Astrocyte (in vitro differentiated cells and primary cell): ENCODE measurements around the gene IQCN. TPM values are rescaled to one million over a fixed set of nuclear protein-coding genes. Genes with fewer than 3 reads are reported as not detected.

ENCODE experiments used
- DNase-seq: peaks from one replicate; pipeline ENCODE4 v3.0.0-alpha.2; 2010; ENCODE audit warnings: low read depth
- FAIRE-seq: peaks from 2 replicates; lab custom pipeline; 2011; peaks lifted over from hg19 to GRCh38; lab: Jason Lieb, UNC
- H2AFZ ChIP-seq: 2 replicates; pipeline ENCODE4 v1.6.0; 2012; ENCODE audit warnings: low read depth, low read length, inconsistent platforms
- H3K27ac ChIP-seq: 2 replicates; pipeline ENCODE4 v1.5.1; 2011; ENCODE audit warnings: low read depth, low read length, inconsistent platforms
- H3K27me3 ChIP-seq: 2 replicates; pipeline ENCODE4 v1.6.0; 2011; ENCODE audit warnings: low read length, inconsistent platforms; ENCODE audit not compliant: insufficient read depth
- H3K36me3 ChIP-seq: 2 replicates; pipeline ENCODE4 v1.5.1; 2011; ENCODE audit warnings: low read length, inconsistent platforms; ENCODE audit not compliant: insufficient read depth
- H3K4me1 ChIP-seq: 2 replicates; pipeline ENCODE4 v1.5.1; 2011; ENCODE audit warnings: low read length, inconsistent platforms; ENCODE audit not compliant: insufficient read depth
- H3K4me2 ChIP-seq: 2 replicates; pipeline ENCODE4 v1.6.0; 2012; ENCODE audit warnings: low read length, inconsistent platforms
- H3K4me3 ChIP-seq: 2 replicates; pipeline ENCODE4 v1.5.1; 2011; ENCODE audit warnings: low read depth, mild to moderate bottlenecking, low read length, inconsistent platforms; ENCODE audit not compliant: insufficient read depth
- H3K79me2 ChIP-seq: 2 replicates; pipeline ENCODE4 v1.6.0; 2012; ENCODE audit warnings: mild to moderate bottlenecking, low read length, inconsistent platforms; ENCODE audit not compliant: insufficient read depth
- H3K9ac ChIP-seq: 2 replicates; pipeline ENCODE4 v1.6.0; 2012; ENCODE audit warnings: mild to moderate bottlenecking, low read length, inconsistent platforms
- H3K9me3 ChIP-seq: 2 replicates; pipeline ENCODE4 v1.5.1; 2012; ENCODE audit warnings: low read depth, mild to moderate bottlenecking, low read length, inconsistent platforms; ENCODE audit not compliant: insufficient read depth
- H4K20me1 ChIP-seq: 2 replicates; pipeline ENCODE4 v1.6.0; 2012; ENCODE audit warnings: low read length, inconsistent platforms; ENCODE audit not compliant: insufficient read depth
- H3K27ac Mint-ChIP-seq: one replicate; pipeline ENCODE4 v1.8.0; 2021; ENCODE audit warnings: mild to moderate bottlenecking, mixed read lengths; ENCODE audit not compliant: unreplicated experiment
- H3K27me3 Mint-ChIP-seq: one replicate; pipeline ENCODE4 v1.8.0; 2021; ENCODE audit warnings: low read depth, mixed read lengths; ENCODE audit not compliant: unreplicated experiment
- H3K36me3 Mint-ChIP-seq: one replicate; pipeline ENCODE4 v1.8.0; 2021; ENCODE audit warnings: low read depth, mixed read lengths; ENCODE audit not compliant: unreplicated experiment
- H3K4me1 Mint-ChIP-seq: one replicate; pipeline ENCODE4 v1.8.0; 2021; ENCODE audit warnings: low read depth, mixed read lengths; ENCODE audit not compliant: unreplicated experiment
- H3K4me3 Mint-ChIP-seq: one replicate; pipeline ENCODE4 v1.8.0; 2021; ENCODE audit warnings: mild to moderate bottlenecking, moderate library complexity, mixed read lengths; ENCODE audit not compliant: unreplicated experiment
- H3K9me3 Mint-ChIP-seq: one replicate; pipeline ENCODE4 v1.8.0; 2021; ENCODE audit warnings: mild to moderate bottlenecking, mixed read lengths; ENCODE audit not compliant: unreplicated experiment
- EZH2 ChIP-seq: IDR thresholded peaks from 2 replicates; pipeline ENCODE4 v1.6.1; 2012; ENCODE audit warnings: mild to moderate bottlenecking, low read length, inconsistent platforms; ENCODE audit not compliant: insufficient read depth
- total RNA-seq: library from RNA; stranded (reverse); gene quantifications from 2 replicates; pipeline ENCODE4 v1.2.1, GENCODE V29; 2021
- TF ChIP-seq, protein P1 (sequence below): IDR thresholded peaks from 2 replicates; pipeline ENCODE4 v1.5.1; 2011; ENCODE audit warnings: low read depth, mild to moderate bottlenecking, inconsistent platforms, low read length, moderate library complexity; ENCODE audit not compliant: insufficient read depth

IQCN gene
- total RNA-seq, 1 donor from 2014 or later = 1.7 TPM

DNA sequence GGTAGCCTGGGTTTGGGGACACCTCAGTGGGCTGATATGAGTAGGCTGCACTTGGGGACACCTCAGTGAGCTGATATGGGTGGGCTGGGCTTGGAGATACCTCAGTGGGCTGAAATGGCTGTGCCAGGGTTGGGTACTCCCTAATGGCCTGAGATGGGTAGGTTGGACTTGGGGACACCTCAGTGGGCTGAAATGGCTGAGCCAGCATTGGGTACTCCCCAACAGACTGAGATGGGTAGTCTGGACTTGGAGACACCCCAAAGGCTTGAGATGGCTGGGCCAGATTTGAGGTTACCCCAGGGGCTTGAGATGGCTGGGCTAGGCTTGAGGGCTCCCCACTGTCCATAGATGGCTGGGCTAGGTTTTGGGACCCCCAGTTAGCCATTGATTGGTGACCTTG lies 12.1 kb downstream of the IQCN start:
- Mint-ChIP-seq H3K4me3 (no peak overlapping the region), H3K9me3 (peaks cover 7% of the 10 kb centered on the region), H3K27me3 (peaks cover 3% of the 10 kb centered on the region), H3K27ac (no peak overlapping the region), H3K36me3 (peaks cover 19% of the 10 kb centered on the region), H3K4me1 (no peaks in the 10 kb centered on the region)
- no peak overlapping the region for H3K4me2 ChIP-seq
- FAIRE-seq = no peak
- no peak overlapping the region for H3K4me3 ChIP-seq
- H3K36me3 ChIP-seq = no peaks in the 10 kb centered on the region
- no peaks in the 10 kb centered on the region for H3K27me3 ChIP-seq
- peaks cover 4% of the 10 kb centered on the region for H3K4me1 ChIP-seq
- H4K20me1 ChIP-seq = peaks cover 4% of the 10 kb centered on the region
- H3K9me3 ChIP-seq = no peaks in the 10 kb centered on the region
- TF ChIP-seq, protein P1, sequence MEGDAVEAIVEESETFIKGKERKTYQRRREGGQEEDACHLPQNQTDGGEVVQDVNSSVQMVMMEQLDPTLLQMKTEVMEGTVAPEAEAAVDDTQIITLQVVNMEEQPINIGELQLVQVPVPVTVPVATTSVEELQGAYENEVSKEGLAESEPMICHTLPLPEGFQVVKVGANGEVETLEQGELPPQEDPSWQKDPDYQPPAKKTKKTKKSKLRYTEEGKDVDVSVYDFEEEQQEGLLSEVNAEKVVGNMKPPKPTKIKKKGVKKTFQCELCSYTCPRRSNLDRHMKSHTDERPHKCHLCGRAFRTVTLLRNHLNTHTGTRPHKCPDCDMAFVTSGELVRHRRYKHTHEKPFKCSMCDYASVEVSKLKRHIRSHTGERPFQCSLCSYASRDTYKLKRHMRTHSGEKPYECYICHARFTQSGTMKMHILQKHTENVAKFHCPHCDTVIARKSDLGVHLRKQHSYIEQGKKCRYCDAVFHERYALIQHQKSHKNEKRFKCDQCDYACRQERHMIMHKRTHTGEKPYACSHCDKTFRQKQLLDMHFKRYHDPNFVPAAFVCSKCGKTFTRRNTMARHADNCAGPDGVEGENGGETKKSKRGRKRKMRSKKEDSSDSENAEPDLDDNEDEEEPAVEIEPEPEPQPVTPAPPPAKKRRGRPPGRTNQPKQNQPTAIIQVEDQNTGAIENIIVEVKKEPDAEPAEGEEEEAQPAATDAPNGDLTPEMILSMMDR = no peak
- TF ChIP-seq EZH2 = no peak
- H2AFZ ChIP-seq = no peak overlapping the region
- no peak overlapping the region for H3K27ac ChIP-seq
- no peaks in the 10 kb centered on the region for H3K79me2 ChIP-seq
- no peak overlapping the region for H3K9ac ChIP-seq
- no peak for DNase-seq

DNA sequence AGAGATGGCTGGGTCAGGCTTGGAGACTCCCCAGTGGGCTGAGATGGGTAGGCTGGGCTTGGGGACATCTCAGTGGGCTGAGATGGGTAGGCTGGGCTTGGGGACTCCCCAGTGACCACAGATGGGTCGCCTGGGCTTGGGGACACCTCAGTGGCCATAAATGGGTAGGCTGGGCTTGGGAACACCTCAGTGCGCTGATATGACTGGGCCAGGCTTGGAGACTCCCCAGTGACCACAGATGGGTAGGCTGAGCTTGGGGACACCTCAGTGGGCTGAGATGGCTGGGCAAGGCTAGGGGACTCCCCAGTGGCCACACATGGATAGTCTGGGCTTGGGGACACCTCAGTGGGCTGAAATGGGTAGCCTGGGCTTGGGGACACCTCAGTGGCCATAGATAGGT lies 12.8 kb downstream of the IQCN start:
- Histone ChIP-seq H3K4me3 (no peak overlapping the region), H3K9ac (no peak overlapping the region), H3K79me2 (no peaks in the 10 kb centered on the region), H2AFZ (no peak overlapping the region), H3K4me2 (no peak overlapping the region), H4K20me1 (peaks cover 4% of the 10 kb centered on the region), H3K27ac (no peak overlapping the region), H3K9me3 (no peaks in the 10 kb centered on the region), H3K36me3 (no peaks in the 10 kb centered on the region), H3K27me3 (no peaks in the 10 kb centered on the region), H3K4me1 (peaks cover 4% of the 10 kb centered on the region)
- Mint-ChIP-seq H3K36me3 (peaks cover 14% of the 10 kb centered on the region), H3K4me1 (no peaks in the 10 kb centered on the region), H3K9me3 (peaks cover 7% of the 10 kb centered on the region), H3K27ac (no peak overlapping the region), H3K4me3 (no peak overlapping the region), H3K27me3 (peaks cover 8% of the 10 kb centered on the region)
- DNase-seq (no peak), FAIRE-seq (no peak)
- TF ChIP-seq EZH2 = no peak
- TF ChIP-seq, protein P1 = no peak

DNA sequence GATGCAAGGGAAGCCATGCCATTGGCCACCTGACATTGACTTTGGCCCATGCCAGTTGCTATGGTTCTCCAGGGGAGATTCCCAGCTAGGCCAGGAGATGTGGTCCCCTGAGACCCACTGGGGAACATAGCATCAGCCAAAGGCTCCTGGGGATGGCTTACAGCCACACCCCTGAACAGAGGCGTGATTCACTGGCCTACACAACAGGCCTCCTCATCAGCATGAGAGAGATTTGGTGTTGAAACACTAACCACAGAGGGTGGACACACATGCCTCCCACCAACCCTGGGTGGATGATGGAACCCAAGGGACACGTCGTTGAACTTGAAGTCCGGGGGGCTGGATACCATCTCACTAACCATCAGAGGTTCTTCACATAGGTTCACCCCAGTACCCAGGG lies 14.4 kb downstream of the IQCN start:
- H3K36me3 ChIP-seq = no peaks in the 10 kb centered on the region
- no peak overlapping the region for H3K27ac Mint-ChIP-seq
- H3K27me3 Mint-ChIP-seq = peaks cover 13% of the 10 kb centered on the region
- no peaks in the 10 kb centered on the region for H3K9me3 ChIP-seq
- TF ChIP-seq, protein P1 = no peak
- TF ChIP-seq EZH2 = no peak
- no peak overlapping the region for H3K9ac ChIP-seq
- no peak overlapping the region for H3K4me2 ChIP-seq
- no peak overlapping the region for H3K4me3 ChIP-seq
- DNase-seq (no peak), FAIRE-seq (no peak)
- H3K4me3 Mint-ChIP-seq = no peak overlapping the region
- no peaks in the 10 kb centered on the region for H3K36me3 Mint-ChIP-seq
- H3K4me1 Mint-ChIP-seq = no peaks in the 10 kb centered on the region
- no peak overlapping the region for H2AFZ ChIP-seq
- peaks cover 4% of the 10 kb centered on the region for H3K9me3 Mint-ChIP-seq
- H3K4me1 ChIP-seq = peaks cover 4% of the 10 kb centered on the region
- no peaks in the 10 kb centered on the region for H3K79me2 ChIP-seq
- no peak overlapping the region for H3K27ac ChIP-seq
- H3K27me3 ChIP-seq = peaks cover 5% of the 10 kb centered on the region
- H4K20me1 ChIP-seq = peaks cover 4% of the 10 kb centered on the region
